Fibroblast of the aortic adventitia (primary cell): ENCODE results near the gene ABCC10. TPM values are rescaled to one million over a fixed set of nuclear protein-coding genes. Genes with fewer than 3 reads are reported as not detected.
"Not testable (repeated sequence)": the region's sequence is repeated elsewhere in the genome, so short reads cannot be mapped to it uniquely, and the experiment has no call there.

ENCODE experiments used
- DNase-seq: peaks from one replicate; pipeline ENCODE4 v3.0.0-alpha.2; 2010; ENCODE audit warnings: low read depth
- H3K4me3 ChIP-seq: 2 replicates; pipeline ENCODE4 v1.5.1; 2011; ENCODE audit warnings: low read depth, mild to moderate bottlenecking, control low read depth, low read length, moderate library complexity
- CTCF ChIP-seq: IDR thresholded peaks from 2 replicates; pipeline ENCODE4 v1.5.1; 2011; ENCODE audit warnings: mild to moderate bottlenecking, low read length, control low read depth, inconsistent platforms; ENCODE audit not compliant: insufficient read depth
- small RNA-seq: library from RNA; depleted of rRNA; stranded (forward); fragments of <200 nt; gene quantifications from one replicate; pipeline ENCODE3, GENCODE V24; 2012
- total RNA-seq: library from RNA; depleted of rRNA; stranded (reverse); fragments of >200 nt; gene quantifications from 2 replicates; pipeline ENCODE4 v1.2.3, GENCODE V29; 2012; ENCODE audit warnings: low replicate concordance

ABCC10 gene
- total RNA-seq, 1 donor: 25.8 TPM

DNA sequence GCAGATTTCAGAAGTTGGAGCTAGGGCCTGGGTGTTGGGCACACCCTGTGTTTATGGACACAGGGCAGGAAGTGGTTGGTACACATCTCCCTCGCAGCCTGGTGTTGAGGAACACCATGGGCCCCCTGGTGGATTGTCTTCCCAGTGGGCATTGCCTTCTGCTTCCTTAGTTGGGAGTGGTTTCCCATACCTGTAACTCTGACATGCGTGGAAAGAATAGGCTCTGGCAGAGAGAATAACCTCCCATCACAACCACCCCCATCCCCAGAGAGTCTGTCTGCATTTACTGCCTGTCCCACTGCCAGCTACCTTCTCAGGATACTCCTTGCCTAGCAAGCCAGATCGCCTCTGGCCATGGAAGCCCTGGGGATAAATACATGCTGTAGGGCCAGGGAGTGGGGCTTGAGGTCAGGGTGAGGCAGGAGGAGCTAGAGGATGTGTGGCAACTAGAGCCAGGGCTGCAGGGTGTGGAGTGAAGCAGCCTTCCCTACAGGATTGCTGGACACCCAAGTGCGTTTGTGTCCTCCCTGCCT lies 68.1 kb downstream of the ABCC10 start:
- peak; percentile 15 for TF ChIP-seq CTCF
- H3K4me3 ChIP-seq: no peak overlapping the region
- no peak for DNase-seq

GRCh38 chr6:43496370-43497128 lies 69.2 kb downstream of the ABCC10 start:
- peak; percentile 45 for DNase-seq
- peak; percentile 66 for TF ChIP-seq CTCF
- H3K4me3 ChIP-seq: no peak overlapping the region

DNA sequence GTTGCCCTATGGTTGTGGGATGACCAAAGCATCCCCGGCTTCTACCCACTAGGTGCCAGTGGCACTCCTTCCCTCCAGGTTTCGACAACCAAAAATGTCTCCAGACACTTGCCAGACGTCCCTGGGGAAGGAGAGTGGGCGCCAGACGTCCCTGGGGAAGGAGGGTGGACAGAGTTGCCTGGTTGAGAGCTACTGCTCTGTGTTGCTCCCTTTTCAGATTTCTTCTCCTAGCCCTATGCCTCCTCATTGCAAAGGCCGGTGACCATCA lies 69.7 kb downstream of the ABCC10 start:
- no peak for TF ChIP-seq CTCF
- no peak for DNase-seq
- no peak overlapping the region for H3K4me3 ChIP-seq

- H3K4me3 ChIP-seq: no peak overlapping the region
- no peak for DNase-seq
- no peak for TF ChIP-seq CTCF
These were observed 70.3 kb downstream of the ABCC10 start for GRCh38 chr6:43497689-43498088.

DNA sequence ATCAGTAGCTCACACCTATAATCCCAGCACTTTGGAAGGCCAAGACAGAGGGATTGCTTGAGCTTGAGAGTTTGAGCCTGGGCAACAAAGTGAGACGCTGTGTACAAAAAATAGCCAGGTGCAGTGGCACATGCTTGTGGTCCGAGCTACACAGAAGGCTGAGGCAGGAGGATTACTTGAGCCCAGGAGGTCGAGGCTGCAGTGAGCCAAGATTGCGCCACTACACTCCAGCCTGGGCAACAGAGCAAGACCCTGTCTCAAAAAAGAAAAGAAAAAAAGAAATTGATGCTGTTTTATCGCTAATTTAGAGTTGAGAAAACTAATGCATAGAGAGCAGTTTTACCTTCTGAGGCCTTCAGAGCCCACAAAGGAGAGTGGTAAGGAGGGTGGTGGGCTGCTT lies 71.0 kb downstream of the ABCC10 start:
- DNase-seq, H3K4me3 ChIP-seq: not testable (repeated sequence)

DNA sequence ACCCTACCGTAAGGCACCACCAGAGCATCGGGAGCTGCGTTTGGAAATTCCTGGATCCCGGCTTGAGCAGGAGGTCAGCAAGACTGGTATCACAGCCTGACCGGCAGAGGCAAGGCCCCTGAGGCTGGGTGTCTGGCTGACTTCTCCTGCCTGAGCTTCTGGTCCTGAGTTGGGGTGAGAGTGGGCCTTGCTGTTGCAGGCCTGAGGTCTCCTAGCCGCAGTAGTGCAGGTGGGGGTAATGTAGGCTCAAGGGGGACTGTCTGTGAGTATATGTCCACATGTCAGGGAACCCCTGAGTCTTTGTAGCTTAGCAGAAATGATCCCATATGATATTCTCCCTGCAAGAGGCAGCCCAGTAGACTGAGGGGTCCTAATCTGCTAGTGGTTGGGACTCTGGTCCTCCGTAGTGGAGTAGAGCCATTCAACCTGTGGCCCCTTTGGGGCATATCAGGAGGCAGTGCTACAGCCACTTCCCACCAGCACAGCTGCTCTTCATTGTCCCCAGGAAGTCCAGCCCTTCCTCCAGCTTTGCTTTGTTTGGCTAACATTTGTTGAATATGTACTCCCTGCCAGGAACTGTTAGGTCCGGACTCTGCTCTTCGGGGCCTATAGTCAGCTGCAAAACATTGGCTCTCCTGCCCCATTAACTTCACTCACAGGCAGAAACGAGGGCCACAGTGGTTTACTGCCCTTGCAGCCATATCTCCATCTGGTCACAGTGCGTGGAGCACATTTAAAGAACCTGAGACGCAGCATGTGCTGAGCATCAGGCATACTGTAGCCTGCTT lies 71.9 kb downstream of the ABCC10 start:
- H3K4me3 ChIP-seq: no peak overlapping the region
- peak; percentile 57 for DNase-seq
- TF ChIP-seq CTCF: no peak

Small RNA genes lying within 50 kb of the gene (small RNA-seq; reads per million reads assigned to genes)
- not detected for gene MIR6780B
- gene RNU6-1113P: not detected

Other genes with a start within 250 kb of the ABCC10 start
- 22.8 and 28.7 TPM in 2 replicates for gene CUL9, start 245.3 kb upstream of the ABCC10 start, total RNA-seq
- 46.2 and 65.2 TPM in 2 replicates for gene DNPH1, start 198.1 kb upstream of the ABCC10 start, total RNA-seq
- not detected in 2 replicates for gene TTBK1, start 184.1 kb upstream of the ABCC10 start, total RNA-seq
- not detected in 2 replicates for gene SLC22A7, start 129.3 kb upstream of the ABCC10 start, total RNA-seq
- gene CRIP3, start 118.7 kb upstream of the ABCC10 start, total RNA-seq: not detected in 2 replicates
- 14.2 and 19.6 TPM in 2 replicates for gene ZNF318, start 57.9 kb upstream of the ABCC10 start, total RNA-seq
- 0.36 and 0.98 TPM in 2 replicates for gene DLK2, start 28.0 kb downstream of the ABCC10 start, total RNA-seq
- gene TJAP1, start 50.0 kb downstream of the ABCC10 start, total RNA-seq: 14.2 and 24.4 TPM in 2 replicates
- 0.63 and 0.98 TPM in 2 replicates for gene LRRC73, start 82.8 kb downstream of the ABCC10 start, total RNA-seq
- 71.6 and 94.4 TPM in 2 replicates for gene YIPF3, start 89.4 kb downstream of the ABCC10 start, total RNA-seq
- 27.0 and 45.7 TPM in 2 replicates for gene POLR1C, start 89.5 kb downstream of the ABCC10 start, total RNA-seq
- 17.6 and 29.0 TPM in 2 replicates for gene XPO5, start 148.5 kb downstream of the ABCC10 start, total RNA-seq
- 12.4 and 30.6 TPM in 2 replicates for gene POLH, start 148.6 kb downstream of the ABCC10 start, total RNA-seq
- gene GTPBP2, start 201.7 kb downstream of the ABCC10 start, total RNA-seq: 32.5 and 61.2 TPM in 2 replicates
- gene MAD2L1BP, start 208.3 kb downstream of the ABCC10 start, total RNA-seq: 8.3 and 20.6 TPM in 2 replicates
- 0.18 and 0.57 TPM in 2 replicates for gene RSPH9, start 217.5 kb downstream of the ABCC10 start, total RNA-seq